HL-60 (cell line): Measurements from ENCODE around the gene TNNT1.
A peak's percentile ranks its signal among the peaks of the same experiment; 100 is the strongest.

Experiments used
- DNase-seq, 2 experiments: peaks; one replicate each; pipeline ENCODE4 v3.0.0-alpha.2; 2010 to 2020; ENCODE audit warnings: low read depth in 1 of 2, low spot score in 1 of 2
- H3K27ac ChIP-seq: fragments of 250-450 bp; sonication (Bioruptor Pico); replicated peaks from 2 replicates; pipeline ENCODE4 v1.5.1; 2020; ENCODE audit warnings: mild to moderate bottlenecking, moderate library complexity
- H3K27me3 ChIP-seq: fragments of 250-450 bp; sonication (Bioruptor Pico); 2 replicates; pipeline ENCODE4 v1.5.1; 2021; ENCODE audit warnings: mild to moderate bottlenecking, moderate library complexity; ENCODE audit not compliant: insufficient read depth, poor library complexity, severe bottlenecking
- H3K4me3 ChIP-seq: replicated peaks from 2 replicates; pipeline ENCODE4 v1.5.1; 2011; ENCODE audit warnings: mild to moderate bottlenecking, control low read depth, low read length; ENCODE audit not compliant: insufficient read depth
- CTCF ChIP-seq: IDR thresholded peaks from one replicate; pipeline ENCODE4 v1.5.1; 2011; ENCODE audit warnings: low read length, control low read depth, inconsistent platforms; ENCODE audit not compliant: insufficient read depth
- GABPA ChIP-seq: IDR thresholded peaks from 2 replicates; pipeline ENCODE4 v1.6.1; 2012; ENCODE audit warnings: low read depth
- POLR2AphosphoS5 ChIP-seq: IDR thresholded peaks from 2 replicates; pipeline ENCODE4 v1.6.1; 2012; ENCODE audit warnings: low read depth
- REST ChIP-seq: IDR thresholded peaks from 2 replicates; pipeline ENCODE4 v1.6.1; 2012; ENCODE audit warnings: low read depth; ENCODE audit not compliant: insufficient replicate concordance
- SPI1 ChIP-seq: IDR thresholded peaks from 2 replicates; pipeline ENCODE4 v1.6.1; 2012; ENCODE audit warnings: low read depth, mild to moderate bottlenecking, borderline replicate concordance

TNNT1 gene

GRCh38 chr19:55193481-55193880, 44.5 kb upstream of the TNNT1 start:
- no peak overlapping the region for H3K4me3 ChIP-seq
- peak in 1 of 2 experiments; percentile 80 for DNase-seq
- no peak overlapping the region for H3K27ac ChIP-seq
- TF ChIP-seq SPI1: no peak
- no peak for TF ChIP-seq GABPA
- TF ChIP-seq REST: no peak
- H3K27me3 ChIP-seq: no peaks in the 10 kb centered on the region

GRCh38 chr19:55189403-55189835, 40.4 kb upstream of the TNNT1 start:
- Histone ChIP-seq H3K4me3 (no peak overlapping the region), H3K27ac (no peak overlapping the region), H3K27me3 (no peaks in the 10 kb centered on the region)
- TF ChIP-seq CTCF (no peak), REST (no peak), SPI1 (no peak), GABPA (no peak), POLR2AphosphoS5 (no peak)
- DNase-seq: no peak

- H3K27ac ChIP-seq: no peak overlapping the region
- H3K4me3 ChIP-seq: no peak overlapping the region
- H3K27me3 ChIP-seq: no peaks in the 10 kb centered on the region
- DNase-seq: no peak
- no peak for TF ChIP-seq GABPA
- TF ChIP-seq SPI1: no peak
- no peak for TF ChIP-seq CTCF
- TF ChIP-seq POLR2AphosphoS5: no peak
- no peak for TF ChIP-seq REST
Measured at GRCh38 chr19:55188625-55189024, 39.6 kb upstream of the TNNT1 start.
